Measurements from ENCODE around the gene MAN1B1.

The MAN1B1 gene

DNA sequence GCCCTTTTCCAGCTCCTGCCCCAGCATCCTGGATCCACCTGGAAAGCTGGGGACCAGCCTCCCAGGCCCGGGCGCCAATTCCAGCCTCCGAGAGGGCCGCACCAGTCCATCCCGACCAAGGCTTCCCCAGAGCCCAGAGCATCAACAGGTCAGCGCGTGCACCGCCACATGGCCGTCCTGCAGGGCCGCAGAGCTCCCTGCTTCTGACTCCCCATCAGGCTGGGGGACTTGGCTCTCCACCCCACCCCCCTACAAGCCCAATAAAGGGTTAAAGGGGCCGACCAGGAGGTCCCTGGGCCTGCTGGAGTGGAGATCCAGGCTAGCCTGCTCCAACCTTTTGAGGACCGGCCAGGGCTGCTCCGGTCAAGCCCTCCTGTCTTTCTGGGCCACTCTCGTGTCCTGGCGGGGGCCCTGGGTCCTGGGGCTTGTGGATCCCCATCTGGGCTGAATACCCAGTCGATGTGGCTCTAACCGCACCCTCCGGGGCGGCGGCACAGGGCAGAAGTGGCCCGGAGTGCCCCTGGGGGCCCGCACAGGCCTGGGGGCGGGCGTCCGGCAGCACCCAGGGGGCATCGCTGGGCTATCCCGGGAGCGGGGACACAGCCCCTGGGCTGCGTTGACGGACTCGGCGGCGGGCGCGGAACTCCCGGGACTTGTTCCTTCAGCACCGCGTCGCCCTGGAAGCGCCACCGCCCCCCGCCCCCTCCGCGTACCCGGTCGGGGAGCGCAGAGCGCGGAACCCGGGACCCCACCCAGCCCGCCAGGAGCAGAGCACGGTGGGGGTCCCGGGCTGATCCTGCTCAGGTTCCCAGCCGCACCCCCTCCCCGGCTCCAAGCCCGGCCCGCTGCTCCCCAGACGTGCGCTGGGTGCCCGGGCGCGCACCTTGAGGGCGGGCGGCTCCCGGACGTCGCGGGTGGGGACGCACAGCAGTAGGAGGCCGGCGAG, 33.5 kb upstream of the MAN1B1 start:
- H3K9me3 ChIP-seq (ENCODE audit: control insufficient read depth, low read length), result no peaks in the 10 kb centered on the region
- H3K4me3 ChIP-seq (ENCODE audit: insufficient read depth, low read depth, low read length, poor library complexity, severe bottlenecking), result peak overlapping the region; percentile 37
- H3K27ac ChIP-seq (ENCODE audit: insufficient read depth, low read length, poor library complexity, severe bottlenecking), result no peak overlapping the region
- peaks cover 10% of the 10 kb centered on the region for H3K4me1 ChIP-seq (ENCODE audit: control insufficient read depth, insufficient read depth, low read length, poor library complexity, severe bottlenecking)
- H3K27me3 ChIP-seq (replicated peaks; ENCODE audit: control insufficient read depth, insufficient read depth, low read length, poor library complexity, severe bottlenecking), result peaks cover 30% of the 10 kb centered on the region
- no peak for DNase-seq
- H3K36me3 ChIP-seq (ENCODE audit: control insufficient read depth, insufficient read depth, low read length), result no peaks in the 10 kb centered on the region

DNA sequence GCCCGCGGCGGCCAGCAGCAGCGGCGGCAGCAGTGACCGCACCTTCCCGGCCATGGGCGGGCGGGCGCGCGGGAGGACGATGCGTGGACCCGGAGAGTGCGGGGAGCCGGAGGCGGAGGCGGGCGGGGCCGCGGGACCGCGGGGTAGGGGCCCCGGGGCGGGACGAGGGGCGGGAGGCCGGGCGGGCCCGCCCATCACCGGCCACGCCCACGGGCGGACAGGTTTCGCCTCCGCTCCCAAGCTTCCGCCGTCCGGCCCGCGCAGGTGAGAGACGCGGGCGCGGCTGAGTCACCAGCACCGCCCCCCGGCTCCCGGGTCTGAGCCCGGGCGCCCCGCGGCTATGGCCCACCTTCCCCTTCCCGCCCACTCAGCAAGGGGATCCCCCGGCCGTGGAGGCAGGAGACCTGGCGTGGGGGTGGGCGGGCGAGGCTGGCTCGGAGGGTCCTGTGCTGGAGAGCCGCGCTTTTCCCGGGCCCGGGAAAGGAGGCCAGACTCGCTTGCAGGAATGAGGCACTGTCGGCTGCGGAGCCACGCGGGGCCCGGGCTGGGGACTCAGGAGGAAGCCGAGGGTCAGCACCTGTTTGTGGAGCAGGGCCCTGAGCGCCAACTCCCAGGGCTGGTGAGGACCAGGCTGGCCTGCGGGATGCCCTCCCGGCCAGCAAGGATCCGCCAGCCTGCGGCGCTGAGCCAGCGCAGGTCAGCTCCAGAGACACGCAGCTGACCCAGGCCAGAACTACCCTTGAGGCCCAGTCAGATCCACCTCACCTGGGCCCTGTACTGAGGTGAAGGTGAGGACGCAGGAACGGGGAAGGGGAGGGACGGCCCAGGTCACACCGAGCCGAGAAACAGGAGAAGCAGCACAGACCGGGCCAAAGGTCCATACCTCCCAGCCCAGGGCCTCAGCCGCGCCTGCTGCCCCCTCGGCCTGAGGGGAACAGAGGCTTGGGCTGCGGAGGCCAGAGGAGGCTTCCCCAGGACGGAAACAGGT, 32.5 kb upstream of the MAN1B1 start, which contains the start of gene ENTPD2:
Gene ENTPD2, minus strand, starts transcription at position 118 of the 988 bp plus-strand sequence. Its CDS starts 64 bp downstream, at position 54.
- Histone ChIP-seq H3K27ac (ENCODE audit: insufficient read depth, low read length, poor library complexity, severe bottlenecking) (no peak within 1 kb of the TSS), H3K9me3 (ENCODE audit: control insufficient read depth, low read length) (no peaks in the 10 kb centered on the region), H3K36me3 (ENCODE audit: control insufficient read depth, insufficient read depth, low read length) (no peaks in the 10 kb centered on the region), H3K27me3 (replicated peaks; ENCODE audit: control insufficient read depth, insufficient read depth, low read length, poor library complexity, severe bottlenecking) (peaks cover 23% of the 10 kb centered on the region), H3K4me1 (ENCODE audit: control insufficient read depth, insufficient read depth, low read length, poor library complexity, severe bottlenecking) (peaks cover 10% of the 10 kb centered on the region), H3K4me3 (ENCODE audit: insufficient read depth, low read depth, low read length, poor library complexity, severe bottlenecking) (peak within 1 kb of the TSS; percentile 37)
- DNase-seq, result peak; percentile 28 to 48 (median 38)

DNA sequence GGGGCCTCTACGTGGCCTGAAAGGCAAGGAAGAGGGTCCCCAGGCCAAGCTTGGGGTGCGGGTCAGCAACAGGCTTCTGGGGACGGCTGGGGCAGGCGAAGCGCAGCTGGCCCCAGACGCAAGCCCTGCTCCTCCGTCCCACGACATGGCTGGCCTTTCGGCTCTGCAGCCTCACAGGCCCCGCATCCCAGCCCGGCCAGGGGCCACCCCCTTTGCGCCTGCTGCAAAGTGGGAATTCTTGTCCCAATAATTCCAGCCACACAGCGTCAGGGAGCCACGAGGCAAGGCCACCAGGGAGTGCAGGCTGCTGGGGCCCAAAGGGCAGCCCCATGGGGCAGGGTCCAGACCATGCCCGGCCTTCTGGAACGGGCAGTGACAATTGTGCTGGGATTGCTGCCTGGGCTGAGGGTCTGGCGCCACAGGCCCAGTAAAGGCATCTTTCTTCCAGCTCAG, 31.8 kb upstream of the MAN1B1 start:
- Histone ChIP-seq H3K9me3 (ENCODE audit: control insufficient read depth, low read length) (no peaks in the 10 kb centered on the region), H3K36me3 (ENCODE audit: control insufficient read depth, insufficient read depth, low read length) (no peaks in the 10 kb centered on the region), H3K4me1 (ENCODE audit: control insufficient read depth, insufficient read depth, low read length, poor library complexity, severe bottlenecking) (peaks cover 10% of the 10 kb centered on the region), H3K4me3 (ENCODE audit: insufficient read depth, low read depth, low read length, poor library complexity, severe bottlenecking) (no peak overlapping the region), H3K27ac (ENCODE audit: insufficient read depth, low read length, poor library complexity, severe bottlenecking) (no peak overlapping the region), H3K27me3 (replicated peaks; ENCODE audit: control insufficient read depth, insufficient read depth, low read length, poor library complexity, severe bottlenecking) (peaks cover 15% of the 10 kb centered on the region)
- no peak for DNase-seq

- peaks cover 11% of the 10 kb centered on the region for H3K27me3 ChIP-seq (replicated peaks; ENCODE audit: control insufficient read depth, insufficient read depth, low read length, poor library complexity, severe bottlenecking)
- H3K9me3 ChIP-seq (ENCODE audit: control insufficient read depth, low read length), result no peaks in the 10 kb centered on the region
- no peak for DNase-seq
- no peak overlapping the region for H3K4me3 ChIP-seq (ENCODE audit: insufficient read depth, low read depth, low read length, poor library complexity, severe bottlenecking)
- H3K27ac ChIP-seq (ENCODE audit: insufficient read depth, low read length, poor library complexity, severe bottlenecking), result no peak overlapping the region
- peaks cover 10% of the 10 kb centered on the region for H3K4me1 ChIP-seq (ENCODE audit: control insufficient read depth, insufficient read depth, low read length, poor library complexity, severe bottlenecking)
- no peaks in the 10 kb centered on the region for H3K36me3 ChIP-seq (ENCODE audit: control insufficient read depth, insufficient read depth, low read length)
Measured at GRCh38 chr9:137055385-137056364, 31.1 kb upstream of the MAN1B1 start.

DNA sequence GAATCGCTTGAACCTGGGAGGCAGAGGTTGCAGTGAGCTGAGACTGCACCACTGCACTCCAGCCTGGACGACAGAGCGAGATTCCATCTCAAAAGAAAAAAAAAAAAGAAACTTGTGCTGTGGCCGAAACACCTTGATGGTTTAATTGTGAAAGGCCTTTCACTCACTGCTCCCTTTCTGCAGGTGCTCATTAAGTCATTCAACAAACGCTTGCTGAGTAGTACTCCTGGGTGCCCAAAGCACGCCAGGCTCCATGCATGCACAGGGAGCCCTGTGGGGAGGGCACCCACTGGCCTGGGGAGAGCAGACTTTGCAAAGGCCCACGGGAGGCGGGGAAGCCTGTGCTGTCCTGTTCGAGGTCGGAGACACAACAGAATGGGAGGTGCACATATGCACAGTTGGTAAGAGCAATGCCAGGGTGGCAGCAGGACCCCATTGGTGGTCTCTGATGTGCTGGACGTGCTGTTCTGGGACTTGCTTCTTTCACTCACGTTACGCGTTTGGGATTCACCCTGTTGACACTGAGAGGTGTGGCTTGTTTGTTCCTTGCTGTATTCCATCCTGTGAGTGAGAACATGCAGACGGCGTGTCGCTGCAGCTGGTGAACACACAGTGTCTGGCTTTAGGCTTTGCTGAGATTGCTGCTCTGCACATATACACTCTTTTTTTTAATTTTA, 29.9 kb upstream of the MAN1B1 start:
- no peak overlapping the region for H3K4me3 ChIP-seq (ENCODE audit: insufficient read depth, low read depth, low read length, poor library complexity, severe bottlenecking)
- H3K27ac ChIP-seq (ENCODE audit: insufficient read depth, low read length, poor library complexity, severe bottlenecking), result no peak overlapping the region
- peaks cover 10% of the 10 kb centered on the region for H3K4me1 ChIP-seq (ENCODE audit: control insufficient read depth, insufficient read depth, low read length, poor library complexity, severe bottlenecking)
- peaks cover 6% of the 10 kb centered on the region for H3K27me3 ChIP-seq (replicated peaks; ENCODE audit: control insufficient read depth, insufficient read depth, low read length, poor library complexity, severe bottlenecking)
- H3K36me3 ChIP-seq (ENCODE audit: control insufficient read depth, insufficient read depth, low read length), result no peaks in the 10 kb centered on the region
- H3K9me3 ChIP-seq (ENCODE audit: control insufficient read depth, low read length), result no peaks in the 10 kb centered on the region
- no peak for DNase-seq

- Histone ChIP-seq H3K4me1 (ENCODE audit: control insufficient read depth, insufficient read depth, low read length, poor library complexity, severe bottlenecking) (peaks cover 10% of the 10 kb centered on the region), H3K27me3 (replicated peaks; ENCODE audit: control insufficient read depth, insufficient read depth, low read length, poor library complexity, severe bottlenecking) (no peaks in the 10 kb centered on the region), H3K27ac (ENCODE audit: insufficient read depth, low read length, poor library complexity, severe bottlenecking) (no peak overlapping the region), H3K36me3 (ENCODE audit: control insufficient read depth, insufficient read depth, low read length) (no peaks in the 10 kb centered on the region), H3K4me3 (ENCODE audit: insufficient read depth, low read depth, low read length, poor library complexity, severe bottlenecking) (no peak overlapping the region), H3K9me3 (ENCODE audit: control insufficient read depth, low read length) (no peaks in the 10 kb centered on the region)
- no peak for DNase-seq
Measured at GRCh38 chr9:137057545-137057944, 29.2 kb upstream of the MAN1B1 start.

DNA sequence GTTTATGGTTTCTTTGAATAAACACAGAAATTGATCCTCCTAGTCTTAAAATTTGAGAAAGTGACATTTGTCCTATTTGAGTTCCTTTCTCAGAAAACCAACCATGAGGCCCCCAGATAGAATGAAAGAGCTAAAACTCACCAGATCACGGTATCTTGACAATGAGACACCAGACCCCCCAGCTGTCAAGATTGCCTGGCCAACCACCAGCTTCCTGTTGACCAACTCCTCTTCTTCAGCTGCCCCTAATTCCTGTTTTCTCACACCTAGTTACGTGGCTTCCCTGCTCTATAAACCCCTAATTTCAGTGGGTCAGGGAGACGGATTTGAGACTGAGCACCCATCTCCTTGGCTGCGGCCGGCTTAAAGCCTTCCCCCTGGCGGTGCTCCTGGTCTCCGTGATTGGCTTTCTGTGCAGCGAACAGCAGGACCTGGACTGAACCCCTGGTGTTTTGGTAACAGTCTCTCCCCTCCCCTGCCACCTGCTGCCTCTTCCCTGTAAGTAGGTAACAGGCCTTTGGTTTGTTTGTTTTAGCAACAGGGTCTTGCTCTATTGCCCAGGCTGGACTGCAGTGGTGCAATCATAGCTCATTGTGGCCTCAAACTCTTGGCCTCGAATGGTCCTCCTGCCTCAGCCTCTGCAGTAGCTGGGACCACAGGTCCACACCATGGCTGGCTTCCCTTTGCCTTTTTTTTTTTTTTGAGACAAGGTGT, 28.1 kb upstream of the MAN1B1 start:
- DNase-seq, result no peak
- Histone ChIP-seq H3K4me1 (ENCODE audit: control insufficient read depth, insufficient read depth, low read length, poor library complexity, severe bottlenecking) (peaks cover under 1% of the 10 kb centered on the region), H3K9me3 (ENCODE audit: control insufficient read depth, low read length) (no peaks in the 10 kb centered on the region), H3K4me3 (ENCODE audit: insufficient read depth, low read depth, low read length, poor library complexity, severe bottlenecking) (no peak overlapping the region), H3K27ac (ENCODE audit: insufficient read depth, low read length, poor library complexity, severe bottlenecking) (no peak overlapping the region), H3K36me3 (ENCODE audit: control insufficient read depth, insufficient read depth, low read length) (no peaks in the 10 kb centered on the region), H3K27me3 (replicated peaks; ENCODE audit: control insufficient read depth, insufficient read depth, low read length, poor library complexity, severe bottlenecking) (no peaks in the 10 kb centered on the region)

DNA sequence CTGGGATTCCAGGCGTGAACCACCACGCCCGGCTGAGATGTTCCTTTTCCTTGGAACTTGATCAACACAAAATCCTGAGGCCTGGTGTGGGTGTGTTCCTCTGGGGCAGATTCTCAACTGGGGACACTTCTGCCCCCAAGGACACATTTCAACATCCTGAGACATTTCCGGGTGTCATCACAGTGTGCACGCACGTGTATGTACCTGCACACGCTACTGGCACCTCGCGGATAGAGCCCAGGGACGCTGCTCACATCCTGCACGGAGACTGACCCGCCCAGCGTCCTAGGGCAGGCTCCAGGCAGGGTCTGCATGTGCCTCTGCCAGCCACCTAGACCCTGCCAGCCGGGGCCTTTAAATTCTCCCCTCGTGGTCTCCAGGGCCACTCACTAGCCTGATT, 24.4 kb upstream of the MAN1B1 start:
- Histone ChIP-seq H3K9me3 (ENCODE audit: control insufficient read depth, low read length) (no peaks in the 10 kb centered on the region), H3K27me3 (replicated peaks; ENCODE audit: control insufficient read depth, insufficient read depth, low read length, poor library complexity, severe bottlenecking) (no peaks in the 10 kb centered on the region), H3K4me3 (ENCODE audit: insufficient read depth, low read depth, low read length, poor library complexity, severe bottlenecking) (no peak overlapping the region), H3K4me1 (ENCODE audit: control insufficient read depth, insufficient read depth, low read length, poor library complexity, severe bottlenecking) (no peaks in the 10 kb centered on the region), H3K27ac (ENCODE audit: insufficient read depth, low read length, poor library complexity, severe bottlenecking) (no peak overlapping the region), H3K36me3 (ENCODE audit: control insufficient read depth, insufficient read depth, low read length) (no peaks in the 10 kb centered on the region)
- DNase-seq, result no peak

Measured in effector memory CD4-positive, alpha-beta T cell (primary cell).